GM18520 (cell line): ENCODE results near the gene IQSEC1.

ENCODE experiments used
- ATAC-seq: cut with Tn5 transposase; IDR thresholded peaks from one replicate; pipeline ENCODE4 v1.9.1; 2021; ENCODE audit not compliant: unreplicated experiment

The IQSEC1 gene

GRCh38 chr3:12916159-12916558, 157.1 kb downstream of the IQSEC1 start:
- ATAC-seq = no peak

GRCh38 chr3:12914088-12914487, 159.1 kb downstream of the IQSEC1 start:
- no peak for ATAC-seq

DNA sequence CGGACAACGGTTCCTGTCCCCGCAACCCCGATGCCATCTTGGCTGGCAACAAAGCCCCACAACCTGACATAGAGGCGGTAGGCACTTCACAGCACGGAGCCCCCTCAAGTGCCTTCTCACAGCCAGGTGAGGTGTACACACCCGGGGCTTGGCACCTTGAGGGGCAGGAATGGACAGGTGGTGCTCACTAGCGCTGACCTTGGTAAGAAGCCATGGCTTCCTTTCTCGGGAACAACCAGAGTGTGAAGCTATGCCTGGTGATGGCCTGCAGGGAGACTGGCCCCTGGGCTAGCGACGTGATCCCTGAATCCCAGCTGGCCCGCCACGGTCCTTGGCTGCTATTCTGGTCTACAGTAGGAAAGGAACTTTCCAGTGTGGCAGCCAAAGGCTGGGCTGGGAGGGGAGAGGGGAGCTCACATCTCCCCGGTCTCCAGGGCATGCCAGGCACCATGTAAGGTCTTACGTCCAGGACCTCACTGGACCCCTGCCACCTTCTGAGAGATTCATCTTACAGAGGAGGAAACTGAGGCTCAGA, 161.3 kb downstream of the IQSEC1 start:
- ATAC-seq = no peak

- ATAC-seq = no peak
These were observed 162.7 kb downstream of the IQSEC1 start for GRCh38 chr3:12910356-12911099.

DNA sequence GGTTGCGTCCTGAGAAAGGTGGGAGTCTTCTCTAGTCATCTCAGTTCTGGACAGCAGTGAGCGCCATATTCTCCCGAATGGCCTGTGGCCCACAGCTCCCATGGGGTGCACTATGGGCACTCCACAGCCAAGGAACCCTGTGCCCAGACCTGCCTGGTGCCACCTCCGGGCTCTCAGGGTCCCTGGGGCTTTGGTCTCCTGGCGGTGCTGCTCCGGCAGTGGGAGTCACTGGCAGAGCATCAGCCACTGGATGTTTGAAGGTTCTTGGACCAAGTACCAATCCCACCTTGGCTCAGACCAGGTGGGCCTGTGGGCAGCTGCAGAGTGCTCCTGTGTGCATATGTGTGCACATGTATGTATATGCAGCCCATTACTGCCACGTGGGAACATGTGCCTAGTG, 163.5 kb downstream of the IQSEC1 start:
- ATAC-seq = no peak

GRCh38 chr3:12908859-12909258, 164.4 kb downstream of the IQSEC1 start:
- ATAC-seq = no peak

- no peak for ATAC-seq
These were observed 165.0 kb downstream of the IQSEC1 start for GRCh38 chr3:12908136-12908730.

DNA sequence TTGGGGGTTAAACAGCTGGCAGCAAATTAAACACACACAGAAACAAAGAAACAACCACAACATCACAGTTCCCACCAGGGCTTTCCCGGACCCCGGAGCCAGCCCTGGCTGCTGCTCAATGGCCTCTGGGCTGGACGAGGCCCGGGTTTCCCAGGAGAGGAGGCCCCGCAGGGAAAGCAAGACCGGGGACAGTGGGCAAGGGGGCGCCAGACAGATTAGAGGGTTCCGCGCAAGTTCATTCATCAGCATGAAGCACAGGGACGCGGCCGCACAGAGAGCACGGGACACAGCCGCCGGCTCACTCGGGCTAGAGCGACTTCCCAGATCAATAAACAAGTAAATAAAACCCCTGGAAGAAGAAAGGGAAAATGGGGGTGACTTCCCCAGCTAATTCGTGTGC, 165.5 kb downstream of the IQSEC1 start:
- ATAC-seq = no peak

GRCh38 chr3:12907296-12907695, 165.9 kb downstream of the IQSEC1 start:
- no peak for ATAC-seq

DNA sequence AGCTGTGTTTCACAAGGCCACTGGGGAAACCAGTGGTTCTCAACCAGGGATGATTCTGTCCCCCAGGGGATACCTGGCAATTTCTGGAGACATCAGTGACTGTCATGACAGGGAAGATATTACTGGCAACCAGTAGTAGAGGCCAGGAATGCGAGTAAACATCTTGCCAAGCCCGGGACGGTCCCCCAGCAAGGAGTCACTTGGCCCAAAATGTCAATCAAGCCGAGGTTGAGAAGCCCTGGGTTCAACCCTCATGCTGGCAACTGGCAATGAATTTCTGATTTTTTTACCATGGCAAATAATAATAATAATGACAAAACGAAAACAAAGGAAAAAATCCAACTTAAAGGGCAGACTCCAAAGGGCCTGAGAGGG, 166.3 kb downstream of the IQSEC1 start:
- ATAC-seq = no peak

GRCh38 chr3:12906141-12906915, 166.9 kb downstream of the IQSEC1 start:
- ATAC-seq = no peak

DNA sequence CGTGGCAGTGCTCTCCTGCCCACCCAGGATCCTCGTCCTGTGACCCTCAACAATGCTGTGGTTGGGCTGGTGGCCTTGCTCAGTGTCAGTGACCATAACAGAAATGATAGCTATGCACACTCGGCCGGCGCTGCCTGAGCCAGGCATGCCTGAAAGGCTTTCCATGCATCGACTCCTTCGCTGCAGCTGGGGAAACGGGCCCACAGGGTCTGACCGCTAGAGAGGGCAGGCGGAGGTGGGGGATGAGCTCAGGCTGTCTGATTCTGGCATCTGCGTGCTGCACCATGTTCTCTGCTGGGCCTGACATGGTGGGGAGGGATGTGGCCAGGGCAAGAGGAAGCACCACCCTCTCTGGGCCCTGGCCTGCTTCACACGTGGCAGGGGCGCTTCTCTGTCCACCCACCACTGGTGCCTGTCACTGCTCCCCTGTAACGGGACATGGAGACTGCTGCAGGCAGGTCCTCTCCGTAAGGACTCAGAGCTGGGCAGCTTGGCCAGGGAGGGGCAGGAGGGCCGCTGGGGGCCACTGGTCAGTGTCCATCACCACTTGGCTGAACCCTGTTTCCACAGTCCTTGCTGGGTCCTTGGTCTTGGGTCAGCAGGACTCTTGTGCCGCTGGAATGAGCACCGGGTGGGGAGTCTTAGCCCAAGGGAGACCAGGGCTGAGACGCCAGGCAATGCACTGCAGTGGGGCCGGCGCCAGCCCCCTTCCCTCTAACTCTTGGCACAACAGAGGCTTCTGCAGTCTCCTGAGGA, 167.7 kb downstream of the IQSEC1 start:
- no peak for ATAC-seq

GRCh38 chr3:12904951-12905315, 168.3 kb downstream of the IQSEC1 start:
- no peak for ATAC-seq

DNA sequence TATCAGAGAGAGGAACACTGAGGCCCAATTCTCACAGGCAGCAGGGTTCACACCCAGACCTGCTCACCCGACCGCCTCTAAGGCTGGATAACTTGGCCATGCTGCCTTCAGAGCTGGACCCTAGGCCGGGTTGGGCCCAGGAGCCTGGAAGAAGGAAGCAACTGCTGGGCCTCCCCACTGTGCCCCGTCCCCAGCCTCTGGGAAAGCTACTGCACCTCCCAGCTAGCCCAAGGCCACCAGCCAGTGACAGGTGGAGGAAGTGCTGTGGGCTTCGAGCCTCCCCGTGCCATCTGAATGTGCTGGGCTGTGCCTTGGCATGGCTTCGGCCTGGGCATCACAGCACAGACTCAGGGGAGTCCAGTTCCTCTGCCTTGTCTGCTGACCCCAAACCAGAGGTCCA, 169.3 kb downstream of the IQSEC1 start:
- no peak for ATAC-seq

DNA sequence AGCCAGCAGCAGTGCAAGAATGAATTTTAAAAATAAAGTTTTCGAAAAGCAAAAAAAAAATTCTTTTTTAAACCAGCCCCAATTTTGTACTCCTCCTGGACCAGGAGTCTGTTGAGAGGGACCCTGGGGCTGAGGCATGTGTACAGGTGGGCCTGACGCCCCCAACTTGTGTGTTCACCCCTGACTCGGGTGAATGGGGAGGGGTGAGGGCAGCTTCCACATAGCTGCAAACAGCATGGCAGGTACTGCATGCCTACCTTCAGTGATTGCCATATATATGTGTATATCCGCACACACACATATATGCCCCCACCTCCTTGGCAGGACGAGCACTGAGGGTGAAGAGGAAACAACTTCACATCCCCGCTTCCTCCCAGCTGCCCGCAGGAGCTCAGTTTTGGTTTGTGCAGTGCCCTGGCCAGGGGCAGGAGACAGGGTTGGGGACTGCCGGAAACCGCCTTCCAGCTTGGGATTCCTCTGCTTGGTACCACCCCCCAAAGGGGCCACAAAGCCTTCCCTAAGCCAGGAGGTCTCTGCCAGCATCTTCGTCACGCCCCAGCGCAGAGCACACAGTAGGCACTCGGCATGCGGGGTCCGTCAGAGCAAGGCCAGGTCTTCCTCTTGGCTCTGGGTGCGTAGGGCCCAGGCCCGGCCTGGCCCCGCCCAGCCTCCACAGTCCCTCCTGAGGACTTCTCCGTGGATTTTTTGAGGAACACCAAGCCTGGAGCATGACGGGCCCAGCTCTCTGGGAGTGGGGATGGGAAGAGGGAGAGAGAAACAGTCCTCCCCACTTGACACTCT, 170.0 kb downstream of the IQSEC1 start:
- no peak for ATAC-seq

DNA sequence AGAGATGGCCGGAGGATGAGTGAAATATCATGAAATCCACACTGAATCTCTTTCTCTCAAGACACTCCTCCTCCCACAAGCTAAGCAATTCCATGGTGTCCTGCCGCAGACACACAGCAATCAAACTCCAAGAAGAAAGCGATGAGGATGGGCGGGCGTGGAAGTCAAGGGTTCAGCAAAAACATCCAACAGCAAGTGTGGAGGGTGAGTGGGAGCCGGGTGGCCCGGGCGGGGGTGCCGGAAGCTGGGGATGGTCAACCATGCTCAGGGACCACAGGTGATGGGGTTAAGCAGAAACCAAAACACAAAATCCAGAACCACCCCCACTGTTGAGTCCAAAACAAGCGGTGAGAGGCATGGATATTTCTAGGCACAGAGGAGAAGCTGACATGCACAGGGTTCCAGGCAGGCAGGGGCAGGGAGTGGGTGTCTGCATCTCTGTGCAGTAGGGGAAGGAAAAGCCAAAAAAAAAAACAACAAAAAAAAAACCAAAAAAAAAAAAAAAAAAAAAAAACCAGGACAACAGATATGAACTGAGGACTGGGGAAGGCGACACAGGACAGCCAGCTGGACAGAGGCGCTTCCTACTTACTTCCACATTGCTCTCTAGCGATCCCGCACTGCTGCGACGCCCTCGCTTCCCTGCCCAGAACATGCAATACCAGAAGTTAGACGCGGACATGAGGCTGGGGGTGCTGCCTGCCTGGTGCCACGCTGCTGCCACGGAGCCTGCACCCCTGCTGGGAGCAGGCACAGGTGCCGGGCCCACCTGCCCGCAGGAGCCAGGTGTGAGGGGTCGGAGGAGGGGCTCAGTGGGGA, 170.8 kb downstream of the IQSEC1 start:
- no peak for ATAC-seq

DNA sequence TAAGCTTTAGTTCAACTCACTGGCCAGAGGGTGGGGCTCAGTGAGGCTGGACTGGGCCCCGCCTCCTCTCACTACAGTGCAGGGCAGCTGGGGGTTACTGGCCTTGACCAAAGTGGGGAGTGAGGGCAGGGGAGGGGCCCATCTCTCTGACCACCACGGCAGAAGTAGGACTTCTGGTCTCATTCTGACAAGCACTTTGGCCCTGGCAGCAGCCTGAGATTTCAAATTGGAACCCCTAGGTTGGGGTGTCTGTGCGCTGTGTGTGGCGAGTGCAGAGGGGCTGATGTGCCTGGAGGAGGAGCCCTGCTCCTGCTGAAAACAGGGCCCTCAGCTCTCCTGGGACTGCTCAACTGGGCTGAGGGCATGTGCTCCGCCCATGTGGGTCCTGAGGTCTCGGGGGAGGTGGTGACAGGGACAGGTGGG, 171.6 kb downstream of the IQSEC1 start:
- ATAC-seq = no peak

DNA sequence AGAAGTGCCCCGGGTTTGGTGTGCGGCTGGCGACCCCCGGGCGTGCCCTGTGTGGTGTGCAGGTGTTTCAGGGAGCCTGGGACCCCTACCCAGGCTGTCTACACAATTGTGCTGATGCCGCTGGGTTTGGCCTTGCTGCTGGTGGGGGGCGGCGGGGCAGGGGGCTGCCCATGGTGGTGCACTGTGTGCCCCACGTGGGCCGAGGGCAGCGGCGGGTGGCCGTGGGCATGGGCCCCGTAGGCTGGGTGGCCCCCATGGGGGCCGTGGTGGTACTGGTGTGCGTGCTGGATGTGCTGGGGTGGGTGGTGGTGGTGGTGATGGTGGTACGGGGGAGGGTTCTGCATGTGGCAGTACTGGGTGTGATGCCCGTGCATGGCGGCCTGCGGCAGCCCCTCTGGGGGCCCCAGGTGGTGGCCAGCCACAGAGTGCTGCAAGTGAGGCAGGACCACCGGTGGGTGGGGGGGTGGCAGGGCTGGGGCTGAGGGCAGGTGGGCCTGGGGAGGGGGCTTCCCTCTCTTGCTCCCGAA, 172.3 kb downstream of the IQSEC1 start:
- ATAC-seq = no peak
